HG03520 (cell line): ENCODE measurements around the gene ITPKC.

Experiments
- ATAC-seq: cut with Tn5 transposase; IDR thresholded peaks from one replicate; pipeline ENCODE4 v1.9.1; 2021; ENCODE audit warnings: mild to moderate bottlenecking, moderate library complexity; ENCODE audit not compliant: unreplicated experiment

Gene ITPKC

GRCh38 chr19:40739030-40739839, 22.3 kb downstream of the ITPKC start:
- ATAC-seq, result no peak

GRCh38 chr19:40739871-40740703, 23.2 kb downstream of the ITPKC start:
- no peak for ATAC-seq

- ATAC-seq, result no peak
These were observed 23.8 kb downstream of the ITPKC start for GRCh38 chr19:40740747-40741146.

- ATAC-seq, result no peak
These were observed 24.8 kb downstream of the ITPKC start for GRCh38 chr19:40741527-40742390.

GRCh38 chr19:40742477-40742876, 25.6 kb downstream of the ITPKC start:
- no peak for ATAC-seq

- ATAC-seq, result no peak
These were observed 26.0 kb downstream of the ITPKC start for GRCh38 chr19:40742886-40743285.

- no peak for ATAC-seq
These were observed 27.0 kb downstream of the ITPKC start for GRCh38 chr19:40743926-40744325.

GRCh38 chr19:40744554-40745401, 27.9 kb downstream of the ITPKC start:
- ATAC-seq, result no peak

GRCh38 chr19:40745402-40745780, 28.5 kb downstream of the ITPKC start:
- no peak for ATAC-seq

GRCh38 chr19:40747536-40747935, 30.6 kb downstream of the ITPKC start:
- ATAC-seq, result no peak

GRCh38 chr19:40750058-40750873, 33.4 kb downstream of the ITPKC start, which contains the start of gene ACTMAP:
Gene ACTMAP, minus strand, starts transcription at chr19:40750477. Its CDS starts 674 bp downstream, at chr19:40749803.
- peak; percentile 73 for ATAC-seq

- peak; percentile 46 for ATAC-seq
These were observed 34.1 kb downstream of the ITPKC start, which contains the start of gene SNRPA for GRCh38 chr19:40750874-40751537. Gene SNRPA, plus strand, starts transcription at chr19:40751203. Its CDS starts 206 bp downstream, at chr19:40751409.

GRCh38 chr19:40752257-40752781, 35.4 kb downstream of the ITPKC start:
- ATAC-seq, result no peak

GRCh38 chr19:40754611-40755247, 37.8 kb downstream of the ITPKC start:
- ATAC-seq, result no peak

GRCh38 chr19:40755248-40755624, 38.3 kb downstream of the ITPKC start:
- ATAC-seq, result no peak

- ATAC-seq, result no peak
These were observed 38.9 kb downstream of the ITPKC start for GRCh38 chr19:40755791-40756190.

- ATAC-seq, result no peak
These were observed 39.7 kb downstream of the ITPKC start for GRCh38 chr19:40756502-40757110.
